GM12873 (cell line): ENCODE measurements around the gene CCL7.

Experiments
- TF ChIP-seq, protein P1 (sequence below): IDR thresholded peaks from 2 replicates; pipeline ENCODE4 v1.5.1; 2012; ENCODE audit warnings: low read depth, mild to moderate bottlenecking, moderate library complexity, low read length, control low read depth; ENCODE audit not compliant: insufficient read depth; ENCODE audit errors: missing control alignments

Gene CCL7

DNA sequence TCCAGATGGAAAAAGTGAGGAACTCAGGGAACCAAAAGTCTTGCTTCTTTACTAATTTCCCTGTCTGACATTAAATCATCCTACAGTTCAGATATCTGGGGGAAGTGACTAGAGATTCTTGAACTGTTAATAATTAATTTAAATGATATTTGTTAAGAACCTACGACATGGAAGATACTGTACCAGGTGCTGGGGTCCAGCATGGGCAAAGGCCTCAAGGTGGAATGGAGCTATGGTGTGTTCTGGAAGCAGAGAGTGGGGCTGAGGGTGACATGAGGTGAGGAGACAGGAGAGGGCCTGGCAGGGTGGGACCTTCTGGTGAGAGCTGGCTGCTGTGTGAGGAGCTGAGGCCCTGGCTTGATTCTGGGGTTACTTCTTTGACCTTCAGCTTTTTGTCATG, 21.0 kb upstream of the CCL7 start:
- TF ChIP-seq, protein P1, sequence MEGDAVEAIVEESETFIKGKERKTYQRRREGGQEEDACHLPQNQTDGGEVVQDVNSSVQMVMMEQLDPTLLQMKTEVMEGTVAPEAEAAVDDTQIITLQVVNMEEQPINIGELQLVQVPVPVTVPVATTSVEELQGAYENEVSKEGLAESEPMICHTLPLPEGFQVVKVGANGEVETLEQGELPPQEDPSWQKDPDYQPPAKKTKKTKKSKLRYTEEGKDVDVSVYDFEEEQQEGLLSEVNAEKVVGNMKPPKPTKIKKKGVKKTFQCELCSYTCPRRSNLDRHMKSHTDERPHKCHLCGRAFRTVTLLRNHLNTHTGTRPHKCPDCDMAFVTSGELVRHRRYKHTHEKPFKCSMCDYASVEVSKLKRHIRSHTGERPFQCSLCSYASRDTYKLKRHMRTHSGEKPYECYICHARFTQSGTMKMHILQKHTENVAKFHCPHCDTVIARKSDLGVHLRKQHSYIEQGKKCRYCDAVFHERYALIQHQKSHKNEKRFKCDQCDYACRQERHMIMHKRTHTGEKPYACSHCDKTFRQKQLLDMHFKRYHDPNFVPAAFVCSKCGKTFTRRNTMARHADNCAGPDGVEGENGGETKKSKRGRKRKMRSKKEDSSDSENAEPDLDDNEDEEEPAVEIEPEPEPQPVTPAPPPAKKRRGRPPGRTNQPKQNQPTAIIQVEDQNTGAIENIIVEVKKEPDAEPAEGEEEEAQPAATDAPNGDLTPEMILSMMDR = no peak

DNA sequence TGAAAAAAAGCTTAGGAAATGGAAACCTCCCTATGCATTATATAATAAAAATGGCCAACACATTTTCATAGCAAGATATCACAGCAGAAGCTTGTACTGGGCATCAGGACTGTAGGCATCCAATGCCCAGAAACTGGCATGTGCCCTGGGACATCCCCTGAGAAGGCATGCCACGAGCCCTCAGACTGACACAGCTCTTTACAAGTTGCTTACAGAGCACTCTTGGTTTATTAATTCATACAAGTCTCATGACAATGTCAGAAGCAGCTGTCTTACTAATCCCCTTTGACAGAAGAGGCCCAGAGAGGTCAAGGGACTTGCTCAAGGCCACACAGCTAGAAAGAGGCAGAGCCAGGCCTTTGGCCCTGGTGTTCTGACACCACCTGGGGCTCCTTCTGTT, 20.5 kb upstream of the CCL7 start:
- TF ChIP-seq, protein P1 = no peak

- TF ChIP-seq, protein P1 = no peak
Observed at GRCh38 chr17:34251186-34251585, 18.8 kb upstream of the CCL7 start.

GRCh38 chr17:34252095-34252443, 18.0 kb upstream of the CCL7 start:
- TF ChIP-seq, protein P1 = no peak

DNA sequence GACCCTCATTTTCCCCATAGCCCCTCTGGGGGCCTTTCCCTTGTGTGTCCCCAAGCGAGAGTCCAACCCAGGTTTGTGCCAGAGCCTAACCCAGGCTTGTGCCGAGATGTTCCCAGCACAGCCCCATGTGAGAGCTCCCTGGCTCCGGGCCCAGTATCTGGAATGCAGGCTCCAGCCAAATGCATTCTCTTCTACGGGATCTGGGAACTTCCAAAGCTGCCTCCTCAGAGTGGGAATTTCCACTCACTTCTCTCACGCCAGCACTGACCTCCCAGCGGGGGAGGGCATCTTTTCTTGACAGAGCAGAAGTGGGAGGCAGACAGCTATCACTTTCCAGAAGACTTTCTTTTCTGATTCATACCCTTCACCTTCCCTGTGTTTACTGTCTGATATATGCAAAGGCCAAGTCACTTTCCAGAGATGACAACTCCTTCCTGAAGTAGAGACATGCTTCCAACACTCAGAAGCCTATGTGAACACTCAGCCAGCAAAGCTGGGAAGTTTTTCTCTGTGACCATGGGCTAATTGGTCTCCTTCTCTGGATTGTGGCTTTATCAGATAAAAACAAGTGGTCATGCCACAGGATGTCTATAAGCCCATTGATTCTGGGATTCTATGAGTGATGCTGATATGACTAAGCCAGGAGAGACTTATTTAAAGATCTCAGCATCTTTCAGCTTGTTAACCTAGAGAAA, 17.4 kb upstream of the CCL7 start:
- TF ChIP-seq, protein P1 = no peak

DNA sequence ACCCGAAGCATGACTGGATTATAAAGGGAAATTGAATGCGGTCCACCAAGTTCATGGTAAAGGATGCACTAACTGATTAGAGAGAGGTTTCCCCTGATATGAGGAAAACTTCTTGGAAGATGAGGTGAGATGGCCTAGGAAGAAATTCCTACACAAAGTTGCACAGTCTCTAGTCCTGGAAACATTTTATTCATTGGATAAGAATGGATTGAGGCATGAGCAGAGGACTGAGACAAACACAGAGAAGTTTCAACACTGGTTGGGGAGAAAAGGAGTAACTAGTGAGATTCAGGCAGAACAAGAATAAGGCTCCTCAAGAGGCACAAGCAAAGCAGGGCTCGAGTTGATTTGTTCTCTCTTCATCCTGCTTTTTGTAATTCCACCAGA, 16.9 kb upstream of the CCL7 start:
- TF ChIP-seq, protein P1 = no peak

DNA sequence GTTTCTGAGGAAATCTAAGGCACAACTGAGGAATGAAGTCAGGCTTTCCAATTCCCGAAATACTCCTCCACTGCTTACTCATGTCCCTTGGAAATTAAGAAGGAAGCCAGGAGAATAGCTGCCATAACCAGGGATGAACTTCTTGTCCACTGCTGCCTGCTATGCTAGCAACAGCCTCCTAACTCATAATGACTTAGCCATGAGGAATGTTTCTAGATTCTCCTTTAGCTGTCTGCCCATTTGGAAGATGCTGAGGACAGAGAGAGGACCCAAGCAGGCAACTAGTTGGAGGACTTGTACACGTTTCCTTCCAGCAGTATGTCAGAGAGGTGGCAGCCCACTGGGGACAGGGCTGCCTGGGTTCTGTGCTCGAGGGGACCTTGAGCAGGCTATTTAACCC, 15.9 kb upstream of the CCL7 start:
- TF ChIP-seq, protein P1 = no peak
